GM19372 (cell line): ENCODE data around the gene PRR9.
"Not testable (repeated sequence)": the region's sequence is repeated elsewhere in the genome, so short reads cannot be mapped to it uniquely, and the experiment has no call there.

Source experiments
- ATAC-seq: cut with Tn5 transposase; IDR thresholded peaks from one replicate; pipeline ENCODE4 v1.9.1; 2021; ENCODE audit warnings: mild to moderate bottlenecking, low read depth, moderate library complexity; ENCODE audit not compliant: unreplicated experiment

PRR9 gene

DNA sequence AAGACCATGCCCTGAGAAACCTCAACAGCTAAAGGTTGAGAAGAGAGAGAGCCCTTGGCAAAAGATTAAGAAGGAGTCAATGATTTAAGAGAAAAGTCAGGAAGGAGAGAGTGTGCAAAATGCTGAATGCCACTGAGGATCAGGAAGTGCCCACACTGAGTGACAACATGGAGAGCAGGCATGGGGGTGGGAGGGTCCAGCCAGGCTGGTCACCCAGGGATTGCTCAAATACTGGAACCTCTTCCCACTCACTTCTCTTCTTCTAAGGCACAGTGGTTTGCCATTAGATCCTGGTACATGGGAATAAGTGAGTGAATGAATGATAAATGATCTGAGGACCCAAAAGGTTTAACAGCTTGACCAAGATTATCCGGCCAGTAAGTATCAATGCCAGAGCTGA is 11.1 kb downstream of the PRR9 start:
- ATAC-seq, result no peak

DNA sequence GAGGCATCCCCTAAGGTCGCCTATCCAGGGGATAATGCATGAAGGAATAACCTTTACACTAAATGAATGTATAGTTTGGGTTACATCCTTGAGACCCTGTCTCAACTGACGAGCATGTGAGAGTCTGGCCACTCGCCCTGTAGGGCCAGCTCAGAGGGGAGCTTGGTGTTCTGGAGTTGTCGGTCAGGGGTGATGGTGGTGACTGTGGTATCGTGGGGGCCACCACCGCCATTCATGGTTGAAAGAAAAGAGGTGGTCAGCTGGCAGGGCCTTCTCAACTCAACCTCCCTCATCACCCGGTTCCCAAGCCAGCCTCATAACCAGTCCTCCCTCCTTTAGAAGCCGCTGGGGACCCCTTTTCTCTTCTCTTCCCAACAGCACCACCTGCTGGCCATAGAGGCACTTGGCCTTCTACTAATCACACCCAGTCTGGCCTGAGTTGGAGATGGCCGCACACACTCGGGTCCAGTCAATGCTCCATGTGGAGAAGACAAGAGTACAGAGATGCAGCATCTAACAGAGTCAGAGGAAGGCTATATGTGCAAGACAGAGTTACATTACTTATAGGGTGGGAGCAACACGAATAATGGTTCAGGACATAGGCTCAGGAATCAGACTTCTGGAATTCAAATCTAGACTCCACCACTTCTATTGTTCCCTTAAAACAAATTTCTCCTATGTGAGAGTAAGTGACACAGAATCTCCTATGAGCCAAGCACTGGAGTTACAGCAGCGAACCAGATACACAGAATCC is 11.9 kb downstream of the PRR9 start:
- not testable (repeated sequence) for ATAC-seq

DNA sequence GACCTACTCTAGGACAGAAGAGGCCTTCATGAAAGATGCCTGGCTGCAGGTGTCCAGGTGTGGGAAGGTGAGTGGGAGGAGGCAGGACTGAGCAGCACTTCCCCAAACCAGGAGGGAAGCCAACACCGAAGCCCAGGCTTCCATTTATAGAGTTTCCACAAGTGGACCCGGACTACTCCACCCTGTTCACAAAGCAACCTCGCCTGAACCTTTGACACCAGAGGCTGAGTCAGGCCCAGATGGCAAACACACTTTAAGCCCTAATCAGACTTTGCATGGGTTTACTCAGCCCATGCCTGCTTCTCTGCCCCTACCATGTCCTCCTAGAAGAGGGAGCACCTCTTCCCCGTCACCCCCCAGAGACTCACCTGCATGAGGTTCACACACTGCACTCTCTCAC is 14.0 kb downstream of the PRR9 start:
- ATAC-seq, result no peak

DNA sequence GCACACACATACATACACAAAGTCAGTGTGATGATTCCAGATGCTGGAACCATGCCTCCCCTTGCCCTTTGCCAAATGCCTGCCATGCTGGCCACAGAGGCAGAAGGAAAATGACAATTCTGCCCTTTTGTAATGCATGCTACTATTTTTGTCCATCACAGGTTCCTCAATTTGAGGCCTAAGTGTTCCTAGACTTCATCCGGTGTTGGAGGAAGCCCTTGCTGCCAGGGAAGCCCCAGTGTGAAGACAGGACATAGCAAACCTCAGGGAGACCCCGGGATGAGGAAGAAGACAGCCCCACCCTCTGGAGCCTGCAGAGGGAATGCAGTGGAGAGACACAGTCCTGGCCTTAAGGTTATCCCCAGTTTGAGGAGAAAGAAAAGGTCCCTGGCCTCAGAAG is 14.4 kb downstream of the PRR9 start:
- no peak for ATAC-seq

DNA sequence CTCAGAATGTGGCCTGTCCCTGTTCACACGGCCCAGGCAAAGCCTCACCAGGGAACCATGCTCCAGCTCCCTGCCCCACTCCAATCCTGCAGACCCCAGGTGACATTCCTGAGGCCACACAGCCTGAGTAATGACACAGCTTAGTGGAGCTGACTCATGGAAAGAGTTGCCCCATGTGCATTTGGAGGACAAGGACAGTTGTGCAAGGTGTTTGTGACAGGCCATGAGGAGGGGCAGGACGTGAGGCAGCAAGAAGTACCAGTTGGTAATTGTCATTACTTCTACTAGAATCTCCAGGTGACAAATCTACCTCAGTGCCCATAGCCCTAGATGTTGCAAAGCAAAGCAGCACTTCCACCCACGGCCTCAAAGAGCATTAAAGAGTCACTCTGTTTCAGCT is 15.2 kb downstream of the PRR9 start:
- ATAC-seq, result no peak

DNA sequence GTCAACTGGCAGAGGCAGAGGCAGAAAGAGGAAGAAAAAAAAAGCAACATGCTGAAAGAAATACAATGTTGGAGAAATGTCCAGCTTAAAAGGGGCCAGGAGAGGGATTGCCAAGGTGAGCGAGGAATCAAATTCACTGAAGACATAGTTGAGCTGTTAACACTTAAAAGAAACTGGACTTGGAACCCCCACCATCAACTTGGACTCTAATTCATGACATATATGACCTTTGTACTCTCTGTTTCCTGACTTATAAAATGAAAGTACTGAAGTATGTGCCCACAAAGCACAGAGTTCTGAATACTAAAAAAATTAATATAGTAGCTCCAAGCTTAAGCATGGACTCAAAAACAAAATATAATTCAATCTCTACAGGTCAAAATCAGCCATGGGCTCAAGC is 16.1 kb downstream of the PRR9 start:
- ATAC-seq, result no peak

DNA sequence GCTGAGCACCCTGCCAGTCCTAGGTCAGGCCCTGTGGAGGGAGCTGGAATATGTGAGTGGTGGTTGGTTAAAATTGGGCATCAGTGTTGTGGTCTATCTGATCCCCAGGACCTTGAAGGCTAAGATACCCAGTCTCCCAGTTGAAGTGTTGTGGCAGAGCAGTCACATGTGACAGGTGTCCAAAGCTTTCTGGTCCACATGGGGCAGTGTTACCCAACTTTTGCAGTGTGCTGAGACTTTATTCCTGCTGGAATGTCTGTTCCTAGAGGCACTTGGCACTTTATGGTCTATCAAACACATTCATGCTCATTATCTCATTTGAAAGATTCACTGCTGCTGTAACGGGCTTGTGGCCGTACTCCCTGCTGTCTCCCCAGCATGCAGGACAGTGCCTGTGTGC is 21.1 kb downstream of the PRR9 start:
- ATAC-seq, result no peak

DNA sequence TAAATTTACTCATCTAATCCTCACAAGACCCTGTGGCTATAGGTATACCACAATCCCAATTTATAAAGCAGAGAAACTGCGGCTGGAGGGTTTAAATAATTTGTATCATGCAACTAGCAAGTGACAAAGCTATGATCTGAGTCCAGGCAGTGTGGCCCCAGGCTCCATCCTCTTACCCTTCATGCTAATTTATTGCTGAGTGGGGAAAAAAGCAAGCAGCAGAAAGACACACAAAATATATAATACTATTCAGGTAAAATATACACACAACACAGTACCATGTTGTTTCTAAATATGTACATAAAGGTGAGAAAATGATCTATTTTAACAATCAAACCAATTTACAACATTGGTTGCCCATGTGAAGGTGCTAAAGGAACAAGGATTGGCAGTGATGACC is 24.8 kb downstream of the PRR9 start:
- no peak for ATAC-seq

DNA sequence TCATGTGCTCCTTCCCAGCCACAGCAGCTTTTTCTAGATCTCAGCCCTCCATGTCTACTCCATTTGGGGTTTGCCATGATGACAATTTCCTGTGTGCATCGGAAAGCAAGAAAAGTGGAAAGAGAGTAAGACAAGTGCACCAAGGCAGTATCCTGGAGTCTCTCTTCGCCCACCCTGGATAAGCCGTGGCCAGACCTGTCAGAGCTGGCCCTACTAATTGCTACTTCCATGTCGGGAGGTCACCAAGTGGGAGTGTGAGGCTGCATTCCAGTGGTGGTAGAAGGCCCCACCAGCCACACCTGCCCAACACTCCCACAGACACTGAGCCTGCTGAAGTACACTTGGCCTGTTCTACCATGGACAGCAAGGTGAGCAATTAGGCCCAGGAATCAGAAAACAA is 28.1 kb downstream of the PRR9 start:
- no peak for ATAC-seq

DNA sequence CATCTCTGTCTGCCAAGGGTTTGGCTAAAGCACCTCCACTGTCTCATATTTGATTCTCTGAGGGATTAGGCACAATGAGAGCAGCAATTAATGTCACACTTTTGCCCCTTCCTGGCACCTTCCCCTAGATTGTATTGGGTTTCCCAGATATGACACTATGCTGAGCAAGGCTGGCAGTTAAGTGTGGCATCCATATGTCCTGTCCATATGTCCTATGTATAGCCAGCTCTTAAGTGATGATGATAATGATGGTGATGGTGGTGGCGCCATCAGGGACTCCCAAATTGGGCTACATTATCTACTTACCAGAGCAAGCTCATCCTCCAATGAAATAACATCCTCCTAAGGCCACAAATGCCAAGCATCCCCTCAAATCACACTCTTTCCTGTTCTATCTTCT is 28.6 kb downstream of the PRR9 start:
- ATAC-seq, result no peak

DNA sequence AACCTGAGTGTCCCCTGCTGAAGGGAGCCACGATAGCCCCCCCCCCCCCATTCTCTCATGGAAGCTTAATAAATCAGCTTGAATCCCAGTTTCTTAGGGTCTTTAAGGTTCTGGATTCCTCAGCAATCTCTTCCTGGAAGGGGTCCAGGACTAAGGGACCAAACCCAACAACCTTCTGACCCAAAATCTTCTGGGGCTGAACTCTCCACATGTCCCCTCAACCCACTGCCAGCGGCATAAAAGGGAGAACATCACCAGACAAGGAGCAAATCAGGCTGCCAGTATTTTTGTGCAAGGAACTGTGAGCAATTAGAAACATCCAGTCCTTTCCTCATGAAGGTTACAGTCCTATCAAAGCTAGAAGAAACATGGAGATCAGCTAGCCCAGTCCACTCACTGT is 29.4 kb downstream of the PRR9 start:
- ATAC-seq, result no peak

DNA sequence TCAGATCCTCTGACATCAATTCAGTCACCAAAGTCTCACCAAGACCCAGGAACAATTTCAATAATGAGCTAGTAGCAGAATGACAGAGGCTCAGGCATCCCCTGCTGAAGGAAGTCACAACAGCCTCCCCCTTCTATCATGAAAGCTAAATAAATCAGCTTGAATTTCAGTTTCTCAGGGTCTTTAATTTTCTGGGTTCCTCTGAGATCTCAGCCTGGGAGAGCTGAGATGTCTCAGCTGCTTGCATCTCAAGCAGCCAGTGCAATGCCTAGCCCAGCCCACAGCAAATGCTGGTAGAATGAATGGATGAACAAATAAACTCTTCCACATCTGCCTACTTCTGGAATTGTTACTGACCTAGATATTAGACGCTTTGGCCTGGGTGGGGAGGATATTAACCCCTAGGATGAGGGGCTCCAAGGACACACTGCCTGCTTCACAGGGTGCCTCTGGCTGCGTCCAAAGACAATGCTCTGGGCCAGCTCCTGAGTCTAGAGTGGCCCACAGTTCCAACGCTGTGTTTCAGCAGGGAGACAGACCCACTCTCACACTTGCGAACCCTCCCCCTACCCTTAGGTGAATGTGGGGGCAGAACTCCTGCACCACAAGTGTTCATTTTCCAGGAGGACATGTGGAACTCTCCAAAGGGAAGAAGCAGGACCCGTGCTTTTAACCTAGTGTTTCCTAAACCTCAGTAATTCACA is 30.9 kb downstream of the PRR9 start:
- ATAC-seq, result no peak

DNA sequence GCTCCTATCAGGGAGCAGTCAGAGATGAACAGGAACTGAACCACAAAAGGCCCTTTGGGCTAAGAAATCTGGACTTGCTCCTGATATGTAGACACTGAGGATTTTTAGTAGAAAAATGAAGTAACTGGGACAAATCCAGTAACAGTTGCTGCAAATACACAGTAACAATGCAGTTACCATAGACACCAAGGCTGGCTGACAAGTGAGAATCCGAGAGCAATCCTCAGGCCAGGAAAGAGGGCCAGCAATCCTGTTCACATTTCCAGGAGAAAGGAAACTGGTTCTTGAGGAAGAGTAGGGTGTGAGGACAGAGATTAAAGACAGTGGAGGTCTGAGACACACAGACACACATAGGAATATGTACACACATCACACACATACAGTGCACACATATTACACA is 32.8 kb downstream of the PRR9 start:
- no peak for ATAC-seq

DNA sequence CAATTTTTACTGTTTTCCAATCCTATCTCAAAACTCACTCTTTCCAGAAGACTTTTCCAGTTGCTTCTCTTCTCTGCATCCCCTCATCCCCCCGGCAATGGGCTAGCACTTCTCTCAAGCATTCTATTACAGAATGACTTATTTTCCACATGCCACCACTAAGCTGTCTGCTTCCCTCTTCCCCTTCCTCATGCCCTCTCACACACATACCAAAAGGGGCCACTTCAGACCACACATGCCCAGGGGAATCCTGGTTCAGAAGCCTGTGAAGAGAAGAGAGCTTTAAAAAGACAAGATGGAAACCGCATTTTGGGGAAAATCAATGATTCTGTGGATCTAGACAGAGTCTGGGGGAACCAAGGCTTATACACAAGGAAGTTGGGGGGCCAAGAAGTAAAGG is 33.7 kb downstream of the PRR9 start:
- no peak for ATAC-seq

DNA sequence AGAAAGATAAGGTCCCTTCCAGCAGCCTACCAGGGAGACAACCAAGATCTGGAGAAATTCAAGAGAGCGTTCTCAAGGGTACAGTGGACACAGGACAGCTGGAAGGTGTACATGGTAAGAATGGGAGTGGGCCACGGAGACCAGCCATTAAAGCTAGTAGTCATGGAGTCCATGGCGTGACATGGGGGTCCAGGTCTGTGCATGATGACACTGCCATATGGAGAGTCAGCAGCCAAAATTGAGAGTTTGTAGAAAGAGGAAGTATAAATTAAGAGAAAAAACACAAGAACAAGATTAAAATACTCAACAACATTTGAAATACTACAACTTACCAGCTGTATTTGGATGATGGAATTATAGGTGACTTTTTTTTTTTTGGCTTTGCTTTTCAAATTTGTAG is 34.2 kb downstream of the PRR9 start:
- ATAC-seq, result no peak

DNA sequence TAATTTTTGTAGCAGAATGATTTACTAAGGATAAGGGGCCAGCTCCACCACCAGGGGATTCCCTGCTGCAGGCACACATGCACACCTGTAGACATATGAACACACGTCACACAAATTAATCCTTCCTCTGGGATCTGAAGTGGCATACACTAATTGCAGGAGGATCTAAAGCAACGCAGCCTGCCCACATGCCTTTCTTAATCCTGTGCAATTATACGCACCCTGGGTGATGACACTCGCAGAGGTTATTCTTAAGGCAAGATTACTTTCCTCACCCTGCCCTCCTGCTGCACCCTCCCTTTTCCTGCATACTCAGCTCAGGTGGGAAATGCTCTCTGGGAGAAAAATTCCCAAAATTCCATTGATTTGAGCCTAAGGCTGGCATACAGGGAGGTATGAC is 34.6 kb downstream of the PRR9 start:
- ATAC-seq, result no peak

DNA sequence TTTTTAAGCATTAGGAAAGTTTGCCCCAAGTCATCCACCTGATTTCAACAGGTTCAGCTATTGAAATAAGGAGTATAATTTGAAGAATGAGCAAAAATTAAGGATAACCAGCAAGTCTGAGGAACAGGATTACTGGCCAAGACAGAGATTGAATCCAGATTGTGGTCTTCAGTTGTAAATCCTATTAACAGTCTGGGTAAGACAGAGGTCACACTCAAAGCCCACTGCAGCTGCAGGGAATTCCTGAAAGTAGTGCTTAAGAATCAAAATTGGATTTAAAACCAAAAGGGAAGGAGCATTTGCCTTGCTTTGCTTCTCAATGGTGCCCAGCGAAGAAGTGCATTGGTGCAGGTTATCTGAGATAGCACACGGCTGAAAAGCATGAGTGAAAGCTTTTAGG is 35.7 kb downstream of the PRR9 start:
- no peak for ATAC-seq

DNA sequence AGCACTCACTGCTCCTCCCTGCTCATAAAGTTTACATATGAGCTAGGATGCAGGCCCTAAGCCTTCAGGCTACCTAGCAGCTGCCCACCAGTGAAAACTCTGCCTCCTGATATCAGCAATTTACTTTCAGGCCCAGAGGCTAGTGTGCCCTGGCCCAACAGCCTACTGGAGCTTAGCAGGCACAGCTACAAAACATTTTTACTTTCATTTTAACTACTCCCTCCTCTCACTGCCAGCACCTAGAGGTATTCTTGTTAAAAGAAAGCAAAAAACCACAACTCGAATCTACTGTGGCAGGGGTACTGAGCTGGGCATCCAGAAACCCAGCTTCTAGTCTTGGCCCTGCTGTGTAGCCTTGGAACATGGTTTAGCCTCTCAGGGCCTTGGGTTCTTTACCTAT is 36.3 kb downstream of the PRR9 start:
- no peak for ATAC-seq

DNA sequence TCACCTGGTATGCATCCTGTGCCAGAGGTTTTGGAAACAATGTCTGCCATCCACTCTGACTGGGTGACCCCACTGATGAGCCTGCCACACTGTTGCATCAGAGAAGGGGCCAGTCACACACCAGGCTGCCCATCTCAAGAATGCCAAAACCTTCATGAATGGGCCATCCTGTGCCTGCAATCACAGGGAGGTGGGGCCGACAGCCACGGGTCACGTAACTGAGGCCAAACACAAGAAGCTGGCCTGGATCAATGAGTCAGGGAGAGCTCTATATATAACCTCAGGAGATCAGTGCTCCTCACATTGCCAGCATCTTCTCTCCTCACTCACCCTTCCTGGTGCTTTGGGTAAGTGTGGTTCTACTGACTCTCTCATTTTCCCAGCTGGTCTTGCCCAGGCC is 42.0 kb downstream of the PRR9 start, which contains the start of gene LORICRIN:
LORICRIN (plus strand) TSS at position 301 of the 400 bp plus-strand sequence. CDS start 1,263 bp downstream, outside the sequence.
- no peak for ATAC-seq

DNA sequence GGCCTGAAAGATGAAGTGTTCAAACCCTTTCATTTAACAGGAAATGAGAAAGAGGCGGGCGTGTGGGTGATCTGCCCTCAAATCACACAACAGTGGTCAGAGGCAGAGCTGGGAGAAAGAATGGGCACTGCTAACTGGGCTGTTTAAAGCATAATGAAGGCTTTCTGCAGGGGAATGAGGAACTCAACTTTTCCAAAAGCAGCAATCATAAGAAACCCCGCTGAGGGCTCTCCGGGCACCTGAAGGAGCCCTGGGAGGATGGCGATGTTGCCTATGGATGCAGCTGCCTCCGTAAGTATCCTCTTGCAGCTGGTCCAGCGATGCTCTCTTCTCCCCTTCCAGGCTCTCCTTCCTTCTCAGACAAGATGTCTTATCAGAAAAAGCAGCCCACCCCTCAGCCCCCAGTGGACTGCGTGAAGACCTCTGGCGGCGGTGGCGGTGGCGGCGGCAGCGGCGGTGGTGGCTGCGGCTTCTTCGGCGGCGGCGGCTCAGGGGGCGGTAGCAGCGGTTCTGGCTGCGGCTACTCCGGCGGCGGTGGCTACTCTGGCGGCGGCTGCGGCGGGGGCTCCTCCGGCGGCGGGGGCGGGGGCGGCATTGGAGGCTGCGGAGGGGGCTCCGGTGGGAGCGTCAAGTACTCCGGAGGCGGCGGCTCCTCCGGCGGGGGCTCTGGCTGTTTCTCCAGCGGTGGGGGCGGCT is 43.3 kb downstream of the PRR9 start:
- ATAC-seq, result no peak

DNA sequence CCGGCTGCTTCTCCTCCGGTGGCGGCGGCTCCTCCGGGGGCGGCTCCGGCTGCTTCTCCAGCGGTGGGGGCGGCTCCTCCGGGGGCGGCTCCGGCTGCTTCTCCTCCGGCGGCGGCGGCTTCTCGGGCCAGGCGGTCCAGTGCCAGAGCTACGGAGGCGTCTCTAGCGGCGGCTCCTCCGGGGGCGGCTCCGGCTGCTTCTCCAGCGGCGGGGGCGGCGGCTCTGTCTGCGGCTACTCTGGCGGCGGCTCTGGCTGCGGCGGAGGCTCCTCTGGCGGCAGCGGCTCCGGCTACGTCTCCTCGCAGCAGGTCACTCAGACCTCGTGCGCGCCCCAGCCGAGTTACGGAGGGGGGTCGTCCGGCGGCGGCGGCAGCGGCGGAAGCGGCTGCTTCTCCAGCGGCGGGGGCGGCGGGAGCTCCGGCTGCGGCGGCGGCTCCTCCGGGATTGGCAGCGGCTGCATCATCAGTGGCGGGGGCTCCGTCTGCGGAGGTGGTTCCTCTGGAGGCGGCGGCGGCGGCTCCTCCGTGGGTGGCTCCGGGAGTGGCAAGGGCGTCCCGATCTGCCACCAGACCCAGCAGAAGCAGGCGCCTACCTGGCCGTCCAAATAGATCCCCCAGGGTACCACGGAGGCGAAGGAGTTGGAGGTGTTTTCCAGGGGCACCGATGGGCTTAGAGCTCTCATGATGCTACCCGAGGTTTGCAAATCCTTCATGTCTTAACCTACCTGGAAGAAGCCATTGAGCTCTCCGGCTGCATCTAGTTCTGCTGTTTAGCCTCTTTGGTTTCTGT is 44.1 kb downstream of the PRR9 start:
- no peak for ATAC-seq
